Measurements from ENCODE around the gene CCRL2. TPM values are rescaled to one million over a fixed set of nuclear protein-coding genes. Genes with fewer than 3 reads are reported as not detected.

CCRL2 gene
- total and polyA plus RNA-seq, 2 of the 8 experiments (the other 6 are each of a cell fraction or from before 2014, with no cell fraction given) = not detected

DNA sequence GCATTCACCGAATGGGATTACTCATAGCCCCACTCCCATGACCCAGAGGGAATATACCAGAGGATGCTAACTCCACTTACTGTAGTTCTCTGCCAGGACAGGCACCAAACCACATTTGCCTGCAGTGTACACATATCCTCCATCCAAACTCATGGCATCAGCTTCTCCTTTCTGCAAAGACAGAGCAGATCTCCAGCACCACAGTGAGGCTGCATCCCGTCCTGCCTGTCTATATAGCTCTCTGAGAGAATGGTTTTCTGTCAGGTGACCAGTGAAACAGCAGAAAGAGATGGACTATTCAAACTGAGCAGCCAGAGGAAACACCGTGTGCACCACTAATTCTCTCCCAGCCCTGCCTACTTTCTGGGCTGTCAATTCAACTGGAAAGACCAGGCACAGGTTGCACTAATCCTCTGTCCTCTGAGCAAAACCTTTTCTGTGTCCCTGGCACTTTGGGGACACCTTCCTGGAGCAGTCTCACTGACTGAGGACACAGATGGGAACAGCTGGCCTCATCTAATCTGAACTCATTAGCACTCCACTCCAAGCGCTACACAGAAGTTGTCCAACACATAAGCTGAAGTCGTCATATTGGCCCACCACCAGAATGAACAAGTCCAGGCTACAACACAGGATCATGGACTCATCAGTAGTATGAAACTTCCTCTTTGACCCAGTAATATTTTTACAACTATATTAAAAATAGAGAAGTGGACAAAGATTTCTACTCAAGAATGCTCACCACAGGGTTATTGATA lies 40.3 kb downstream of the CCRL2 start (continued):
- TF ChIP-seq SIN3A (conservative IDR thresholded peaks at IDR 0.05 in 1 of 2, IDR thresholded peaks at IDR 0.05 in 1 of 2; ENCODE audit: low read depth in 1 of 2, low read length in 2 of 2) (no peak), HDAC2 (IDR thresholded peaks at IDR 0.05; ENCODE audit: borderline replicate concordance in 1 of 2, low read depth in 2 of 2, low read length in 2 of 2) (no peak), FOSL1 (IDR thresholded peaks at IDR 0.05; ENCODE audit: insufficient read depth, low read depth, low read length) (no peak), SIX5 (IDR thresholded peaks at IDR 0.05; ENCODE audit: low read depth, low read length) (no peak)
- TF ChIP-seq, protein P1, sequence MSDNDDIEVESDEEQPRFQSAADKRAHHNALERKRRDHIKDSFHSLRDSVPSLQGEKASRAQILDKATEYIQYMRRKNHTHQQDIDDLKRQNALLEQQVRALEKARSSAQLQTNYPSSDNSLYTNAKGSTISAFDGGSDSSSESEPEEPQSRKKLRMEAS (IDR thresholded peaks at IDR 0.05) = no peak

All from H1 (cell line).